GM12892 (cell line): ENCODE measurements around the gene MPRIP.

Source experiments
- DNase-seq: peaks from one replicate; pipeline ENCODE4 v3.0.0; 2011; ENCODE audit not compliant: insufficient read length
- FAIRE-seq: peaks from 2 replicates; lab custom pipeline; 2011; peaks lifted over from hg19 to GRCh38; lab: Jason Lieb, UNC
- POLR2A ChIP-seq: IDR thresholded peaks from 2 replicates; pipeline ENCODE4 v1.6.1; 2011; ENCODE audit warnings: low read depth, low read length, control low read depth
- POLR2AphosphoS5 ChIP-seq: IDR thresholded peaks from 2 replicates; pipeline ENCODE4 v1.6.1; 2011; ENCODE audit warnings: low read depth, low read length, control low read depth
- TAF1 ChIP-seq: IDR thresholded peaks from 2 replicates; pipeline ENCODE4 v1.6.1; 2011; ENCODE audit warnings: low read depth, mild to moderate bottlenecking, control low read depth, low read length, borderline replicate concordance

The MPRIP gene

DNA sequence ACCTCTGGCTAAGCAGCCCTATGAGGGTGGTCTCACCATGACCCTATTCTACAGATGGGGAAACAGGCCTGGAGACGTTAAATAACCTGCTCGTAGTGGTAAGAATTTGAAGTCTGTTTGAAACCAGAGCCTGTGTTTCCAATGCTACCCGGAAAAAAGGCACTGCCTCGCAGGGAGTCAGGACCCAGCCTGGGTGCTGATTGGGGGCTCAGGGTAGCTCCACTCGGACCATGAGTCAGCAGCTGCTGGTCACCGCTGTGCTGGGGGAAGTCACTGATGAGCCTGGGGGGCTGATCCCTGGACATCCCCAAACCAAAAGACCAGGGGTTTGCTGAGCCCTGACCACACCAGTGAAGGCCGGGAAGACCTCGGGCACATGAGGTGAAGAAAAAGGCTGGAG, 173.3 kb downstream of the MPRIP start:
- no peak for FAIRE-seq
- no peak for DNase-seq
- TF ChIP-seq POLR2AphosphoS5 (no peak), POLR2A (no peak), TAF1 (no peak)

DNA sequence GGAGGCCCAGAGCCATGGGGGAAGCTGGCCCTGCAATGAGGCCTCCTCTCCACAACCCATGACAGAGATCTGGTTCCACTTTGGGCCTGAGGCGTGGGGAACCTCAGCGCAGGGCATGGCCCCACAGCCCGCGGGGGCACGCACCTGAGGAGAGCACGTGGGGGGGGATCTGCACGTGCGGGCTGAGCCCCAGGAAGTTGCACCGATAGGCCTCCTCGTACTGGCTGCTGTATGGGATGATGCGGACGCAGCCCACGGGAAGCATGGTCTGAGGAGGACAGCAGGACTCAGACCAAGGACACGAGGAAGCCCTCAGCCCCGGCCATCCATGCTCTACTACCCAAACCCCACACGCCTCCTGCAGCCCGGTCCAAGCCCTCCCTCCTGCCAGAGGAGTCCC, 174.0 kb downstream of the MPRIP start:
- no peak for FAIRE-seq
- TF ChIP-seq POLR2AphosphoS5, result no peak
- TF ChIP-seq TAF1, result no peak
- no peak for TF ChIP-seq POLR2A

DNA sequence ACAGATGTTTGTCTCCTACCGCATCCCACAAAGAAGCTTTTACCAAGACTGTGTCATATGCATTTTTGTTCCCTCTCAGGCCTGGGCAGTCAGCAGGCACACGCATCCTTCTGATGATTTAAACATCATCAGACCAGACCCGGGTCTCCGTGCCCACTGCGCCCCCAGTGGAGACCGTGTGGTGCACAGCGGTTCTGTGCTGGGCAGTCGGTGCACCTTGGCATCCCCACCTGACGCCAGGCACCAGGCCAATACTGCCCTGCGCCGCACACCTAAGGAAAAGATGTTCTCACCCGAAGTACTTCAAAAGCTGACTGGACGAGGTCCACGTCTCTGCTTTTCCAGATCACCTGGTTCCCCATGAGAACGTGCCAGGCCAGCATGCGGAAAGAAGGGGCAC, 174.5 kb downstream of the MPRIP start:
- TF ChIP-seq TAF1, result no peak
- TF ChIP-seq POLR2AphosphoS5, result no peak
- TF ChIP-seq POLR2A, result no peak
- DNase-seq (no peak), FAIRE-seq (no peak)

More for the DNA sequence above, 174.0 kb downstream of the MPRIP start:
- DNase-seq, result no peak

DNA sequence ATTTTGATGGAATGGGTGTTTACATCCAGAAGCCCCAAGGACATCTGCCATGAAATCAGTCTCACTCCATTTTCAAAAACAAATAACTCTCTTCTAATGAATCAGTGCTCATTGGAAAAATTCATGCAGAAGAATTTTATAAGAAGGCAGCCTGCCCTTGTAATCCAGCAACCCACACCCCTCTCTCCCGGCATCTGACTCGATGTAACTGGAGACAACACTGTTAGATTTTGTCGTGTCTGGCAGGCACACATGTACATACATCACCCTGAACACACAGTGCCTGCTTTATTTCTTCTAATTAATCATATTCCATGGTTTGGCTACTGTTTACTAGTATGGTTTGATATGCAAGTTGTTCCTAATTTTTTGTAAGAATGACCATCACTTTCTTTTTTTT, 175.7 kb downstream of the MPRIP start:
- no peak for DNase-seq
- no peak for FAIRE-seq
- no peak for TF ChIP-seq POLR2AphosphoS5
- TF ChIP-seq POLR2A, result no peak
- no peak for TF ChIP-seq TAF1

DNA sequence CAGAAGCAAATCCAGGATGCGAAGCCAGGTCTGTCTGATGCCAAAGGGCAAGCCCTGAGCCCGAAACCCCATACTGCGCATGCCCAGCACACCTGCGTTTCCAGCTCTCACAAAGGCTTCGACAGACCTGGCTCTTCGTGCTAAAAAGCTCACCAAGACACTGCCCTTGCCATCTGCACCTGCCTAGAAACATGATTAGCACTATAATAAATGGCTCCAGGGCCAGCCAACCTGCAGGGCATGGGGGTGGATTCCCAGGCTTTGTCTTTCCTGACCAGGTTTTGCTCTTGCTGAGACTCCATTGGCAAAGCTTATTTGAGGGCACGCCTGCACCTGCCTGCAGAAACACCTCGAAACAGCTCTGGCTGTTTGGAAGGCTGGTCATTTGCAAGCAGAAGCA, 178.3 kb downstream of the MPRIP start:
- TF ChIP-seq POLR2A (no peak), TAF1 (no peak), POLR2AphosphoS5 (no peak)
- FAIRE-seq (no peak), DNase-seq (no peak)

DNA sequence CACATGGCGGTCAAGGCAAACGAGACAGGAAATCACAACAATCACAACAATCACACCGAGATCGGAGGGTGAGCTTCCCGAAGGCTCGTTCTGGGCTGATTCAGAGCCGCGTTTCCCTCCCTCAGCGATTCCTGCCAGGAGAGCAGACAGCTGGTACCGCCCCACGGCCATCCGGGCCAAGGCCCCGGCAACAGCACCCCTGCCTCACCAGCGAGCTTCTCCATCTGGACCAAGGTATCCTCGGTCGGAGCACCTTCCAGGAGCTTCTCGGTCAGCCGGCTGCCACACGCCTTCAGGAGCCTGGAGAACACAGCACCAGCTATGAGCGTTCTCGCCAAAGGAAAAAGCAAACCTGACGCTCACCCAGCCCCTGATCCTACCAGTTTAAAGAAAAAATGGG, 179.1 kb downstream of the MPRIP start:
- FAIRE-seq (no peak), DNase-seq (no peak)
- TF ChIP-seq POLR2A (no peak), TAF1 (no peak), POLR2AphosphoS5 (no peak)

DNA sequence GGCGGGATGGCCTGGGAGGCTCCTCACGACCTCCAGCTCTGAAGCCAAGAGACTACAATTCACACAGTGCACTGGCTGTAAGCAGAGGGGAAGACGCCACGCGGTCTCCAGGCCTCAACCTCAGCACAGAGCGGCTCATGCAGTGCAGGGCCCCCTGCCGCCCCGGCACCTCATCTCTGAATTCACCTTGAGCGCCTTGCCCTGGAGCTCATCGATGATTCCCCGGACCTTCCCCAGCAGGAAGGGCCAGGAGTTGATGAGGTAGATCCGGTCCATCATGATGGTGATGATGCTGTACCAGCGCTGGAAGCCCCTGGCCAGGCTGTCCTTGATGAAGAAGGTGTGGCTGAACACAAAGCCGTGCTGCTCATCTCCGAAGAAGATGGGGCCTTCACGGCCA, 181.5 kb downstream of the MPRIP start:
- TF ChIP-seq POLR2A, result no peak
- no peak for TF ChIP-seq TAF1
- FAIRE-seq, result no peak

DNA sequence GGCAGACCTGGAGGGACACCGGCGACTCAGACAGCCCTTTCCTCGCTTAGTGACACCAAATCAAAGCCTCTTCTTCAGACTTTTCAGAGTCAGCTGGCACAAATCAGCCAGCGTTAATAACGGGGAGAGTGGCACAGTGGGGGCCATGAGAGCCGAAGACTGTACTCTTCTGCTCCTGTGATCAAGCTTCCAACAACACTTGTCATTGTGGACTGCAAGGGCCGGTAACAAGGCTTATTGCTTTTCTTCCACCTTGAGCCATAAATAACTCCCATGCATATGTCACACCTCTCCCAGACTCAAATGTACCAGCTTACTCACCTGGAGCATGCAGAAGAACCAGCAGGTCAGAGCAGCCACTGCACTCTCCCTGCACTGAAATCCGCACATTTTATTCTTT, 181.9 kb downstream of the MPRIP start:
- no peak for FAIRE-seq
- TF ChIP-seq POLR2A (no peak), POLR2AphosphoS5 (no peak), TAF1 (no peak)
- no peak for DNase-seq

More for the DNA sequence above, 181.5 kb downstream of the MPRIP start:
- no peak for DNase-seq

DNA sequence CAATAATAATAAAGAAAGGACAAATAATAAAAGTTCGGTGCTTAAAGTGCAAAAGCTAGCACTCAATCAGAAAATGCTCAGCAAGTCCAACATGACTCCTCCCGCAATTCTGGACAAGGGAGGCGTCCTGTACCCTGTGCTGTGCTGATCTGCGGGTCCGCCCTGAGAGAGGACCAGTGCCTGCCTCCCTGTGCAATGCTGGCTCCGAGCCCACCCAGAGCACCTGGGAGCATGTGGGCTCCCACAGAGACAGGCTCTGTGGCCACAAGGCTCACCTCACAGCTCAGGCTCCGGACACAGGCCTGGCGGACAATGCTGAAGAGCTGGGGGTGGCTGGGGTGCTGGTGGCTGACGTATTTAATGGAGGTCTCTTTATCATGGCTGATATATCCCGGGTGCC, 183.6 kb downstream of the MPRIP start:
- TF ChIP-seq POLR2A, result no peak
- no peak for TF ChIP-seq TAF1
- TF ChIP-seq POLR2AphosphoS5, result no peak
- FAIRE-seq, result no peak

DNA sequence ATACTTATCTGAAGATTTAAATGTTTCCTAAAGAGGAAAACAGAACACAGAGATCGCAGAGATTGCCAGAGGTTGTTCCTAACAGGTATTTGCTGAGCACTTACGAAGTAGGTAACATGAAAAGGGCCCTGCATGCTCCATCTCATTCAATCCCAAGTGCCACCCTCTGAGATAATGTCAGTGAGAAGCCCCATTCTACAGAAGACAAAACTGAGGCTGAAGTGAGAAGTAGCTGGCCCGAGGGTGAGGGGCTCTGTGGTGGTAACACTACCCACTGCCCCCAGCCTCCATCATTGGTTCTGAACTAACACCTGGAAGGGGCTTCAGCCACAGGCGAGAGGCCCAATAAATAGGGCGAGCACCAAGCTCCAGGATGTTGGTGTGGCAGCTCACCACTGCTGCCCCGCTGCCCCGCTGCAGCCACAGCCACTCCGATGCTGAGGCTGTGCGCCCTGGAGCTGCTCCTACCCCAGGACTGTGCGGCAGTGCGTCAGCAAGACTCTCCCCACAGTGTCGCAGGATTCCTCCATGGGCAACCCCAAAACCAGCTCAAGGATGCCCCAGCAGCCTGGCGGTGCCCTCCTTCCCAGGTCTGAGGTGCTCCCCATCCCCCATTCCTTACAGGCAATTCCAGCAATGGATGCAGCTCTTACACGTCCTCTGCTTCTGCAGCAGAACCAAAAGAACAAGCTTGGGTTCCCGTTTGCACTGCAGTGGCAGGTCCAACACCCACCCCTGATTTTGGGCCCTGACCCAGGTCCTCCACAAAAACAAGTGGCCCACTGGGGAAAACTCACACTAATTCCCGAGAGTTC, 184.4 kb downstream of the MPRIP start:
- DNase-seq (no peak), FAIRE-seq (no peak)
- no peak for TF ChIP-seq POLR2A

More for the DNA sequence above, 183.6 kb downstream of the MPRIP start:
- DNase-seq, result no peak

DNA sequence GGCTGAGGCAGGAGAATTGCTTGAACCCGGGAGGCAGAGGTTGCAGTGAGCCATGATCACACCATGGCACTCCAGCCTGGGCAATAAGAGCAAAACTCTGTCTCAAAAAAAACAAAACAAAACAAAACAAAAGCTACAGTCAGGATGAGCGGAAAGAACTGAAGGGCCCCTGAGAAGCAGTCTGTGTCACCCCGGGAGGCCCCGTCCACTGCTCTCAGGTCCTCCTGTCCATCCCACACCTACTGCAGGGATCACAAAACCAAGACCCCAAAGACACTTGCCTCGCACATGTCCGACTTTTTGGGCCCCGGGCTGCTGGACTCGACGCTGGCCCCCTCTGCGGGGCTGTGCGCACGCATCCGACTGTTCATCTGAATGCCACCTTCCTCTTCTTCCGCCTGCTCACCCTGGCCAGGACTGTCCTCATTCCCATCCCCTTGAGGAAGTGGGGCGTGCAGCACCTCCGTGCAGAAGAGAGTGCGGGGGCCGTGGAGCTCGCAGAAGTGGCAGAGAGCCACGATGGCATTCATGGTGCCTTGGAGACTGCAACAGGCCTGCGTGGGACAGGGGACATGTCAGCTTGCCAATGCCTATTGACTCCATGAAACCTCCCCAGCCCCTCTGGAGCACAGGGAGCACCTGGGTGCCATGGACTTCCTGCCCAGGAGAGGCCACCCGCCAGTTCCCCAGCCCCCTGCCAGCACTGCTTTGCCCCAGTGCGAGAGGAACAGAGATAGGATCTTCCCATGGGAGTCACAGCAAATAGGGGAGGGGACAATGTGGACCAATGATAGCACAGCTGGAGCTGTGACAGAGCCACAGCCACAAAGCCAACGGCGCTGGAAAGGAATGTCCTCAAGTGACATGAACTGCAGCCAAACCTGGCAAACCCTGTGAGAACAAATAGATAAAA, 185.6 kb downstream of the MPRIP start:
- DNase-seq, result no peak
- no peak for FAIRE-seq
- TF ChIP-seq POLR2AphosphoS5, result no peak
- no peak for TF ChIP-seq TAF1
- no peak for TF ChIP-seq POLR2A
